Measurements from ENCODE around the gene PTPRM. TPM values are rescaled to one million over a fixed set of nuclear protein-coding genes. Genes with fewer than 3 reads are reported as not detected.

The PTPRM gene
- total RNA-seq, 1 experiment from 2014 or later = not detected

DNA sequence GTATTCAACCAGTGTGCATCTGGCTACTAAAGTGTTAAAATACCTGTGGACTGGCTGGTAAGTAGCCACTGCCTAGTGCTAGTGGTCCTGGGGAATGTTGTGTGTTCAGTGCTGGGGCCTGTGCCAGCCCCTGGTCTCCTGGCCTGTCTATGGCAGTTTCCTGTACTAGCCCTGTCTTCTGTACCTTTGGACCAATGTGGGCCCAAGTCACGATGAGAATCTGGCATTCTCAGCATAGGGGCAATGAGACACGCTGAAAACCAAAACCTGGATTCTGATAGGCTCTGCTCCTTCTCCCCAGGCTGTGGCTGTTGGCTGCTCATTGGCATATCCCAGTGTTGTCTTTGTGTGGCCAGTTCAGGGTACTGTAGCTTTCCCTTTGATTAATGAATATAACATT, 170.4 kb downstream of the PTPRM start:
- H3K27ac ChIP-seq (ENCODE audit: low read depth, low read length, poor library complexity, severe bottlenecking) = no peak overlapping the region
- POLR2A ChIA-PET (ENCODE audit: low non-redundant PET) = no interaction called here
- CTCF ChIA-PET = no interaction called here
- H3K4me3 ChIP-seq (ENCODE audit: low read depth, low read length, poor library complexity, severe bottlenecking) = no peak overlapping the region
- intact Hi-C loops (cut with micrococcal nuclease; ENCODE audit: unreplicated experiment) = no loop called here
- H3K27me3 ChIP-seq (replicated peaks; ENCODE audit: insufficient read depth, low read depth, low read length, poor library complexity) = no peaks in the 10 kb centered on the region
- H3K9me3 ChIP-seq (ENCODE audit: low read depth, low read length, poor library complexity, severe bottlenecking) = peaks cover 6% of the 10 kb centered on the region
- BruUV-seq (replicated peaks) = no TSS peak
- H3K36me3 ChIP-seq (ENCODE audit: insufficient read depth, low read length, poor library complexity, severe bottlenecking) = no peaks in the 10 kb centered on the region
- H3K4me1 ChIP-seq (ENCODE audit: insufficient read depth, low read length, poor library complexity, severe bottlenecking) = no peaks in the 10 kb centered on the region
- TF ChIP-seq, protein P1, sequence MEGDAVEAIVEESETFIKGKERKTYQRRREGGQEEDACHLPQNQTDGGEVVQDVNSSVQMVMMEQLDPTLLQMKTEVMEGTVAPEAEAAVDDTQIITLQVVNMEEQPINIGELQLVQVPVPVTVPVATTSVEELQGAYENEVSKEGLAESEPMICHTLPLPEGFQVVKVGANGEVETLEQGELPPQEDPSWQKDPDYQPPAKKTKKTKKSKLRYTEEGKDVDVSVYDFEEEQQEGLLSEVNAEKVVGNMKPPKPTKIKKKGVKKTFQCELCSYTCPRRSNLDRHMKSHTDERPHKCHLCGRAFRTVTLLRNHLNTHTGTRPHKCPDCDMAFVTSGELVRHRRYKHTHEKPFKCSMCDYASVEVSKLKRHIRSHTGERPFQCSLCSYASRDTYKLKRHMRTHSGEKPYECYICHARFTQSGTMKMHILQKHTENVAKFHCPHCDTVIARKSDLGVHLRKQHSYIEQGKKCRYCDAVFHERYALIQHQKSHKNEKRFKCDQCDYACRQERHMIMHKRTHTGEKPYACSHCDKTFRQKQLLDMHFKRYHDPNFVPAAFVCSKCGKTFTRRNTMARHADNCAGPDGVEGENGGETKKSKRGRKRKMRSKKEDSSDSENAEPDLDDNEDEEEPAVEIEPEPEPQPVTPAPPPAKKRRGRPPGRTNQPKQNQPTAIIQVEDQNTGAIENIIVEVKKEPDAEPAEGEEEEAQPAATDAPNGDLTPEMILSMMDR (conservative IDR thresholded peaks at IDR 0.05; ENCODE audit: low read depth, low read length) = no peak
- no peak for TF ChIP-seq EZH2 (IDR thresholded peaks at IDR 0.05; ENCODE audit: borderline replicate concordance, low read depth, low read length, poor library complexity, severe bottlenecking)
- no peak for DNase-seq (ENCODE audit: low spot score)

DNA sequence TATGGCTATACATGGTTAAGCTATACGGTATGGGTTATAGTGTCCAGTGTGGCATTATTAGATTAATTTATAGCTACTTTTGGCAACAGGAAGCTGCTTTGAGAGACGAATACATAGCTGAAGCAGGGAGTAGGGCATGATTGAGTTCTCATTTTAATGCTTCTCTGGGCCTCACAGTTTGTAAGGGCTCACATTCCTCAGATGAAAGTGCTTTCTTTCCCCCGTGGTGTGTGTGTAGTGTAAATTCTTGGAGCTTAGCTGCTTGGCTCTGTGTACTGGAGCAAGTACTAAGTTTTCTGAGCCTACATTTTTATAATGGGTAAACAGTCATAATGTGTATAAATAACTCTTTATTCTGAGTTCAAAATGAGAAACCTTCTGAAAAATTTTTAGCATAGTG, 173.7 kb downstream of the PTPRM start:
- DNase-seq (ENCODE audit: low spot score) = no peak
- H3K27ac ChIP-seq (ENCODE audit: low read depth, low read length, poor library complexity, severe bottlenecking) = no peak overlapping the region
- no peak overlapping the region for H3K4me3 ChIP-seq (ENCODE audit: low read depth, low read length, poor library complexity, severe bottlenecking)
- BruUV-seq (replicated peaks) = no TSS peak
- H3K4me1 ChIP-seq (ENCODE audit: insufficient read depth, low read length, poor library complexity, severe bottlenecking) = no peaks in the 10 kb centered on the region
- no peaks in the 10 kb centered on the region for H3K36me3 ChIP-seq (ENCODE audit: insufficient read depth, low read length, poor library complexity, severe bottlenecking)
- ChIA-PET POLR2A (ENCODE audit: low non-redundant PET) (no interaction called here), CTCF (no interaction called here)
- no peaks in the 10 kb centered on the region for H3K27me3 ChIP-seq (replicated peaks; ENCODE audit: insufficient read depth, low read depth, low read length, poor library complexity)
- TF ChIP-seq EZH2 (IDR thresholded peaks at IDR 0.05; ENCODE audit: borderline replicate concordance, low read depth, low read length, poor library complexity, severe bottlenecking) = no peak
- TF ChIP-seq, protein P1 (conservative IDR thresholded peaks at IDR 0.05; ENCODE audit: low read depth, low read length) = no peak
- intact Hi-C loops (cut with micrococcal nuclease; ENCODE audit: unreplicated experiment) = no loop called here
- H3K9me3 ChIP-seq (ENCODE audit: low read depth, low read length, poor library complexity, severe bottlenecking) = peaks cover 19% of the 10 kb centered on the region

DNA sequence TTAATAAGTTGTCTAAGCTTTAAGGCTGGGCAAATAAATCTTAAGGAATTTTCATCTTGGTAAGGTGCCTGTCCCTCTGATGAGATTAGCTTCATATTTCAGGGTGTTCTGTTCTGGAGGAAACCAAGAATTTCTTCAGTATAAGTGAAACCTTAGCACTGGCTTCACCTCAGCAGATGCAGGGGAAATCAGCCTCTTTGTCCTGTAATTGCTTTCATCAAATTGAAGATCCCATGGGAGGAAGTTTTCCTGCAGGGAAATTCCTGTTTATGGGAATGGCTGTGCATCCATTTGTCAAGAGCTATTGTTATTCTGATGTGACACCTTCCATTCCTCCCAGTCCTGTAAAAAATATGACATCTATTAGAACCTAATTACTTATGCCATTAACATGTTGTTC, 174.5 kb downstream of the PTPRM start:
- Histone ChIP-seq H3K27me3 (replicated peaks; ENCODE audit: insufficient read depth, low read depth, low read length, poor library complexity) (no peaks in the 10 kb centered on the region), H3K4me3 (ENCODE audit: low read depth, low read length, poor library complexity, severe bottlenecking) (no peak overlapping the region), H3K4me1 (ENCODE audit: insufficient read depth, low read length, poor library complexity, severe bottlenecking) (no peaks in the 10 kb centered on the region), H3K36me3 (ENCODE audit: insufficient read depth, low read length, poor library complexity, severe bottlenecking) (no peaks in the 10 kb centered on the region), H3K9me3 (ENCODE audit: low read depth, low read length, poor library complexity, severe bottlenecking) (peaks cover 22% of the 10 kb centered on the region), H3K27ac (ENCODE audit: low read depth, low read length, poor library complexity, severe bottlenecking) (no peak overlapping the region)
- ChIA-PET POLR2A (ENCODE audit: low non-redundant PET) (no interaction called here), CTCF (no interaction called here)
- intact Hi-C loops (cut with micrococcal nuclease; ENCODE audit: unreplicated experiment) = no loop called here
- no peak for DNase-seq (ENCODE audit: low spot score)
- BruUV-seq (replicated peaks) = no TSS peak
- TF ChIP-seq EZH2 (IDR thresholded peaks at IDR 0.05; ENCODE audit: borderline replicate concordance, low read depth, low read length, poor library complexity, severe bottlenecking) = no peak
- TF ChIP-seq, protein P1 (conservative IDR thresholded peaks at IDR 0.05; ENCODE audit: low read depth, low read length) = no peak
